Endothelial cell of umbilical vein (primary cell): ENCODE results near the gene SLC1A6. TPM values are rescaled to one million over a fixed set of nuclear protein-coding genes. Genes with fewer than 3 reads are reported as not detected.

Experiments used
- Bru-seq: library from RNA; stranded (reverse); fragments of 400-500 nt; gene quantifications from one replicate; lab custom pipeline; 2021; lab: Mats Ljungman, UMichigan
- BruChase-seq, 2 experiments: library from RNA; stranded (reverse); fragments of 400-500 nt; gene quantifications; one replicate each; lab custom pipeline; 2021; lab: Mats Ljungman, UMichigan
- BruUV-seq: library from RNA; stranded (reverse); fragments of 400-500 nt; replicated peaks from 2 replicates; lab custom pipeline; 2021; lab: Mats Ljungman, UMichigan
- CTCF ChIA-PET: fragments of 300-600, 350-600 bp; sonication (Branson Sonifier 250); formaldehyde crosslinking; loops from one replicate; lab custom pipeline; 2021; ENCODE audit warnings: antibody characterized with exemption, inconsistent platforms; lab: Charles Lee
- POLR2A ChIA-PET: fragments of 300-600, 350-600 bp; sonication (Branson Sonifier 250); formaldehyde crosslinking; loops from one replicate; lab custom pipeline; 2021; ENCODE audit warnings: antibody characterized with exemption, inconsistent platforms; lab: Charles Lee
- DNase-seq: peaks from one replicate; pipeline ENCODE4 v3.0.0-alpha.2; 2011; ENCODE audit warnings: low read depth, low spot score
- FAIRE-seq: peaks from 2 replicates; lab custom pipeline; 2011; peaks lifted over from hg19 to GRCh38; lab: Jason Lieb, UNC
- H2AFZ ChIP-seq: 2 replicates; pipeline ENCODE4 v1.6.0; 2012; ENCODE audit warnings: low read depth, low read length, control low read depth, inconsistent platforms
- H3K27ac ChIP-seq: 2 replicates; pipeline ENCODE4 v1.5.1; 2011; ENCODE audit warnings: low read depth, mild to moderate bottlenecking, control low read depth, low read length, moderate library complexity; ENCODE audit not compliant: insufficient read depth
- H3K27me3 ChIP-seq, 2 experiments: 2 replicates each; pipeline versions ENCODE4 v1.6.0 to v1.6.1; 2011; ENCODE audit warnings: low read length in 2 of 2, mixed read lengths in 1 of 2; ENCODE audit not compliant: control insufficient read depth in 2 of 2, insufficient read depth in 2 of 2
- H3K36me3 ChIP-seq, 2 experiments: 2 replicates in 1 of 2; 3 replicates in 1 of 2; pipeline ENCODE4 v1.5.1; 2011; ENCODE audit warnings: low read length in 2 of 2, mild to moderate bottlenecking in 1 of 2, moderate library complexity in 1 of 2; ENCODE audit not compliant: control insufficient read depth in 2 of 2, insufficient read depth in 2 of 2; ENCODE audit errors: extremely low read depth in 1 of 2
- H3K4me1 ChIP-seq: 3 replicates; pipeline ENCODE4 v1.5.1; 2011; ENCODE audit warnings: mild to moderate bottlenecking, low read length; ENCODE audit not compliant: control insufficient read depth, insufficient read depth; ENCODE audit errors: extremely low read depth
- H3K4me2 ChIP-seq: 2 replicates; pipeline ENCODE4 v1.6.1; 2011; ENCODE audit warnings: low read length, control low read depth, mixed read lengths; ENCODE audit not compliant: insufficient read depth
- H3K4me3 ChIP-seq, 3 experiments: fragments of 200-600 bp in 1 of 3; sonication (generic), shearing (Covaris generic) in 1 of 3; replicated peaks in 1 of 3; 2 replicates each; pipeline ENCODE4 v1.5.1; 2011 to 2016; ENCODE audit warnings: control low read depth in 3 of 3, low read length in 3 of 3, mild to moderate bottlenecking in 2 of 3, inconsistent platforms in 1 of 3, low read depth in 1 of 3, moderate library complexity in 1 of 3; ENCODE audit not compliant: insufficient read depth in 1 of 3
- H3K79me2 ChIP-seq: 2 replicates; pipeline ENCODE4 v1.6.0; 2012; ENCODE audit warnings: low read length, inconsistent platforms; ENCODE audit not compliant: control insufficient read depth, insufficient read depth
- H3K9ac ChIP-seq: replicated peaks from 2 replicates; pipeline ENCODE3; 2011; ENCODE audit warnings: low read length, control low read depth; ENCODE audit not compliant: insufficient read depth; ENCODE audit errors: extremely low read depth
- H3K9me1 ChIP-seq: replicated peaks from 3 replicates; pipeline ENCODE4 v1.6.0; 2011; ENCODE audit warnings: mild to moderate bottlenecking, low read length; ENCODE audit not compliant: control insufficient read depth, insufficient read depth; ENCODE audit errors: extremely low read depth
- H3K9me3 ChIP-seq: replicated peaks from 2 replicates; pipeline ENCODE4 v1.5.1; 2012; ENCODE audit warnings: low read length, inconsistent platforms; ENCODE audit not compliant: control insufficient read depth, insufficient read depth
- H4K20me1 ChIP-seq: replicated peaks from 2 replicates; pipeline ENCODE3; 2011; ENCODE audit warnings: mild to moderate bottlenecking, low read length; ENCODE audit not compliant: control insufficient read depth, insufficient read depth; ENCODE audit errors: extremely low read depth
- CTCF ChIP-seq, 2 donors: IDR thresholded peaks; 1 replicate in 1 of 2; 2 replicates in 1 of 2; pipeline ENCODE4 v1.5.1; 2011; ENCODE audit warnings: low read length in 2 of 2, mild to moderate bottlenecking in 2 of 2, moderate library complexity in 2 of 2, control low read depth in 1 of 2, inconsistent platforms in 1 of 2, low read depth in 1 of 2; ENCODE audit not compliant: insufficient read depth in 1 of 2; ENCODE audit errors: extremely low read depth in 1 of 2
- EZH2 ChIP-seq: IDR thresholded peaks from 2 replicates; pipeline ENCODE4 v1.6.1; 2012; ENCODE audit warnings: borderline replicate concordance, low read depth, mild to moderate bottlenecking, moderate library complexity, low read length, inconsistent platforms; ENCODE audit not compliant: severe bottlenecking
- FOS ChIP-seq: IDR thresholded peaks from 2 replicates; pipeline ENCODE4 v1.6.1; 2011; ENCODE audit warnings: mild to moderate bottlenecking, low read length, moderate library complexity, borderline replicate concordance; ENCODE audit not compliant: insufficient read depth
- MYC ChIP-seq: IDR thresholded peaks from one replicate; pipeline ENCODE4 v1.6.1; 2011; ENCODE audit warnings: mild to moderate bottlenecking, low read depth, low read length
- POLR2A ChIP-seq: IDR thresholded peaks from 2 replicates; pipeline ENCODE4 v1.6.1; 2012; ENCODE audit warnings: low read depth, mild to moderate bottlenecking, control low read depth, low read length
- POLR2AphosphoS5 ChIP-seq: IDR thresholded peaks from 2 replicates; pipeline ENCODE4 v1.6.1; 2012; ENCODE audit warnings: low read depth, mild to moderate bottlenecking, control low read depth, low read length, moderate library complexity; ENCODE audit not compliant: insufficient read depth
- dilution Hi-C: fragments of 300-500 bp; cut with MboI; formaldehyde crosslinking; loops from one replicate; pipeline ENCODE4 v1.15.0; 2019; ENCODE audit warnings: low sequenced_read_pairs; ENCODE audit not compliant: extremely low pct_ligation_motif_present
- intact Hi-C: fragments of 100-400 bp; cut with micrococcal nuclease; formaldehyde crosslinking; loops from one replicate; pipeline ENCODE4 v1.10.0; 2022
- long read RNA-seq: library from polyadenylated mRNA; stranded (forward); transcript quantifications from one replicate; pipeline ENCODE4 v2.0.0, GENCODE V29; 2021
- polyA minus RNA-seq, 3 experiments: library from RNA; depleted of rRNA, polyadenylated mRNA; stranded (reverse); fragments of >200 nt; gene quantifications; 1 replicate in 1 of 3; 2 replicates in 2 of 3; pipeline ENCODE4 v1.2.3, GENCODE V29; 2011
- polyA plus RNA-seq, 4 experiments: library from polyadenylated mRNA; depleted of rRNA in 3 of 4; stranded (reverse) in 3 of 4; unstranded in 1 of 4; fragments of >200 nt; gene quantifications; 2 replicates each; pipeline versions ENCODE4 v1.2.1 to v1.2.3, GENCODE V29; 2011 to 2012; ENCODE audit warnings: missing spikeins in 1 of 4
- total RNA-seq: library from RNA; stranded (reverse); gene quantifications from 2 replicates; pipeline ENCODE4 v1.2.3, GENCODE V29; 2021

The SLC1A6 gene
- total RNA-seq (not detected in 2 replicates), polyA plus RNA-seq (not detected in 2 replicates), polyA minus RNA-seq (not detected in 2 replicates), Bru-seq, nascent RNA (not detected), BruChase-seq, experiment 1, labeled RNA remaining after a 6-hour chase (not detected), BruChase-seq, experiment 2, labeled RNA remaining after a 2-hour chase (percentile 4 among the genes with signal in this experiment)
- polyA plus RNA-seq (2011; cell fraction: cytosol; rRNA removed): not detected in 2 replicates
- not detected in 2 replicates for polyA plus RNA-seq (2011; cell fraction: nucleus; rRNA removed)
- not detected in 2 replicates for polyA plus RNA-seq (2012)
- polyA minus RNA-seq (2011; cell fraction: cytosol; rRNA and poly(A)+ RNA removed): not detected
- polyA minus RNA-seq (2011; cell fraction: nucleus; rRNA and poly(A)+ RNA removed): not detected in 2 replicates
- long read RNA-seq: 0 reads

DNA sequence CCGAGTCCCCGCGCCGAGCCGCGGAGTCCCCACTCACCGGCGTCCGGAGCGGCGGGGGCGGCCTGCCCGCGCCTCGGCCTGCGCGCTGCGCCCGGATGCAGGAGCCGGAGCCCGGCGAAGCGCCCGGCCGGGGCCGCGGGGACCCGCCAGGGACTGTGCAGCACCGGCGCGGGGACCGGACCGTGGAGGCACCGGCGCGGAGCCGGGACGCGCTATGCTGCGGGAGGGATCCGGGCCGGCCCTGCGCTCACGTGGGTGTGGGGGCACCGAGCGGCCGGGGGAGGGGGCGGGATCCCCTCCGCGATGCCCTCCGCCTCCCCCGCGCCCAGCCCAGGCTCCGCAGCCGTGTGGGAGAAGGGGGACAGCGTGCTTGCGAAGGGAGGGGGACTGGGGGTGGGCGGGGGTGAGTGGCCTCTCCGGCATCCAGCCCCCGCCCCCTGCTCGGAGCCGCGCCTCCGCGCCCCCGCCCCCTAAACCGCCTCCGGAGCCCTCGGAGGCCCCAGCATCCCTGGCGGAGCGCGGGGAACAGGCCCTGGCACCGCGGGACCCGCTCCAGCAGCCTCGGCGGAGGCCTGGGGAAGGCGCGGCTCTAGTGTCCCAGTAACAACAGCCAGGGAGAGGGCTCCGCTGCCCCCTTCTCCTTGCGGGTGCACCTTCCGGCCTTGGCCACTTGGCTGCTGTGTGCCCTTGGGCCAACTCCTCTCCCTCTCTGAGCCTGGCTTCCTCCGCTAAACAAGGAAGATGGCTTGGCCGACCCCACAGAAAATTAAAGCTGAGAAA is at the start of gene SLC1A6:
SLC1A6 (minus strand) TSS at position 389 of the 780 bp plus-strand sequence. CDS start 6,954 bp downstream, outside the sequence.
- Histone ChIP-seq H3K9me3 (no peaks in the 10 kb centered on the region), H3K4me3 (no peak within 1 kb of the TSS), H3K27ac (no peak within 1 kb of the TSS), H3K4me2 (no peak within 1 kb of the TSS), H3K4me1 (no peaks in the 10 kb centered on the region), H3K27me3 (peaks cover 8 to 15% of the 10 kb centered on the region in 2 experiments), H4K20me1 (no peaks in the 10 kb centered on the region), H3K79me2 (no peaks in the 10 kb centered on the region), H3K9ac (no peak within 1 kb of the TSS), H2AFZ (no peak within 1 kb of the TSS), H3K9me1 (no peaks in the 10 kb centered on the region), H3K36me3 (no peaks in the 10 kb centered on the region)
- DNase-seq: no peak
- dilution Hi-C loops (no loop called here), intact Hi-C loops (no loop called here)
- BruUV-seq: no TSS peak
- TF ChIP-seq POLR2AphosphoS5 (no peak), MYC (no peak), EZH2 (peak; percentile 18)
- POLR2A ChIA-PET: no interaction called here
- no peak for FAIRE-seq
- CTCF ChIA-PET: no interaction called here

DNA sequence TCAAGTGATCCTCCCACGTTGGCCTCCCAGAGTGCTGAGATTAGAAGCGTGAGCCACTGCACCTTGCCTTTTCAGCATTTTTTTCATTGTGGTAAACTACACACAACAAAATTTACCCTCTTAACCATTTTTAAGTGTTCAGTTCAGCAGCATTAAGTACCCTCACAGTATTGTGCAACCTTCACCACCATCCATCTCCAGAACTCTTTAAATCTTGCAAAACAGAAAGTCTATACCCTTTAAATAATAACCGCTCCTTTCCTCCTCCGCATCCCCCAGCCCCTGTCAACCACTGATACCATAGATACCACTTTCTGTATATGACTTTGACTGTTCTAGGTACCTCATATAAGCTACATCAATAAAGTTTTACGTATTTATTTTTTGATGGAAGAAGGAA is 48.8 kb upstream of the SLC1A6 start:
- TF ChIP-seq POLR2A (no peak), CTCF (IDR thresholded peaks at IDR 0.05; ENCODE audit: extremely low read depth in 1 of 2, insufficient read depth in 1 of 2, low read depth in 1 of 2, low read length in 2 of 2) (no peak), FOS (no peak), POLR2AphosphoS5 (no peak), MYC (no peak)
- no peak overlapping the region for H3K27ac ChIP-seq
- H3K36me3 ChIP-seq: no peaks in the 10 kb centered on the region
- intact Hi-C loops: no loop called here
- no peak overlapping the region for H3K9ac ChIP-seq
- H3K9me3 ChIP-seq: no peaks in the 10 kb centered on the region
- no peaks in the 10 kb centered on the region for H3K27me3 ChIP-seq
- CTCF ChIA-PET: no interaction called here
- POLR2A ChIA-PET: no interaction called here
- H3K4me2 ChIP-seq: no peak overlapping the region
- H3K4me1 ChIP-seq: no peaks in the 10 kb centered on the region
- no peak overlapping the region for H2AFZ ChIP-seq
- DNase-seq (no peak), FAIRE-seq (no peak)
- dilution Hi-C loops: no loop called here
- no peaks in the 10 kb centered on the region for H3K9me1 ChIP-seq
- no TSS peak for BruUV-seq
- no peaks in the 10 kb centered on the region for H4K20me1 ChIP-seq
- H3K79me2 ChIP-seq: no peaks in the 10 kb centered on the region
- H3K4me3 ChIP-seq: no peak overlapping the region
